Central memory CD8-positive, alpha-beta T cell (primary cell): Measurements from ENCODE around the gene FBXL17.

Experiments
- ATAC-seq: fragments of 150-1000 bp; cut with Tn5 transposase; replicated peaks from 2 replicates; pipeline ENCODE4 v1.10.0; 2022; ENCODE audit warnings: mild to moderate bottlenecking, moderate FRiP score, moderate number of reproducible peaks; ENCODE audit not compliant: poor library complexity, severe bottlenecking; ENCODE audit errors: extremely low read depth
- DNase-seq, 2 donors: peaks; one replicate each; pipeline ENCODE4 v3.0.0; 2021; ENCODE audit warnings: low spot score in 2 of 2
- H3K27ac Mint-ChIP-seq: one replicate; pipeline ENCODE4 v1.8.0; 2022; ENCODE audit warnings: low read depth, mild to moderate bottlenecking, moderate library complexity, mixed read lengths
- H3K27me3 Mint-ChIP-seq: one replicate; pipeline ENCODE4 v1.8.0; 2022; ENCODE audit warnings: mixed read lengths
- H3K36me3 Mint-ChIP-seq: one replicate; pipeline ENCODE4 v1.8.0; 2022; ENCODE audit warnings: mild to moderate bottlenecking, moderate library complexity, mixed read lengths; ENCODE audit not compliant: insufficient read depth
- H3K4me1 Mint-ChIP-seq: one replicate; pipeline ENCODE4 v1.8.0; 2022; ENCODE audit warnings: mixed read lengths
- H3K4me3 Mint-ChIP-seq: one replicate; pipeline ENCODE4 v1.8.0; 2022; ENCODE audit warnings: mild to moderate bottlenecking, moderate library complexity, mixed read lengths
- H3K9me3 Mint-ChIP-seq: one replicate; pipeline ENCODE4 v1.8.0; 2022; ENCODE audit warnings: mixed read lengths

The FBXL17 gene

DNA sequence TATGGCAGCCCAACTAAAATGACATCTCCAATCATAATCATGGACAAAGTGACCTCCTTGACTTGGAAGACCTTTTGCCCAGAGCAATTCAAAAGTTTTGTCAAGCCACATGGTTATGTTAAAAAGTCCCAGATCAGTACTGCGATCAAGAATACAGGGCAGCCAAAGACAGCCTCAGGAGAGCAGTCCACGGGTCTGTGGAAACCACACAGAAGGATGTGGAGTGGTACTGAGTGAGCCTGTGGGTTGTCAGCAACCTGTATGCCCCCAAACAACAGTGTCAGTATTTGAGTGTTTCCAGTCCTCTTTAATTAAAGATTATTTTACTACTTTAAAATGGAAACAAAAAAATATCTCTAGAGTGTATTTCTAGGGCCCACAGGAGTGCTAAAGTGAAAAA lies 365.8 kb downstream of the FBXL17 start:
- Mint-ChIP-seq H3K27me3 (no peaks in the 10 kb centered on the region), H3K36me3 (peaks cover 5% of the 10 kb centered on the region), H3K9me3 (no peaks in the 10 kb centered on the region), H3K4me1 (no peaks in the 10 kb centered on the region), H3K27ac (no peak overlapping the region), H3K4me3 (no peak overlapping the region)
- DNase-seq (no peak), ATAC-seq (no peak)

DNA sequence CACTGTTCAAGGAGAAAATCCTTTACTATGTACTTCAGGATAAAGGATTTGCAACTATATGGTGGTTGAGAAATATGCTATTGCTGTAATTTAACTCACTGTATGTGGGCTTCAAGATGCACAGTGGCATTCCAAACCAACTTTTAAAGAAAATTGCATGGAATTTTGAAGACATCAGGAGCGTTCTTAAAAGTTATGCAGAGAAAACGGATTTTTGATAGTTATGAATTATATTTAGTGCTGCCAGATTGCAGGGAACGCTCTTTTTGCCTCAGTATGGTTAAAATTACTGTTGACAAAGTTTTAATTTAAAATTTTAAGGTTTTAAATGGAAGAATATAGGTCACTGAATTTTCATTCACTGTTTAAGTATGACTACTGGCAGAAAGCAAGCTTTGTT lies 375.1 kb downstream of the FBXL17 start:
- ATAC-seq = no peak
- H3K27ac Mint-ChIP-seq = no peak overlapping the region
- H3K4me1 Mint-ChIP-seq = peaks cover 10% of the 10 kb centered on the region

DNA sequence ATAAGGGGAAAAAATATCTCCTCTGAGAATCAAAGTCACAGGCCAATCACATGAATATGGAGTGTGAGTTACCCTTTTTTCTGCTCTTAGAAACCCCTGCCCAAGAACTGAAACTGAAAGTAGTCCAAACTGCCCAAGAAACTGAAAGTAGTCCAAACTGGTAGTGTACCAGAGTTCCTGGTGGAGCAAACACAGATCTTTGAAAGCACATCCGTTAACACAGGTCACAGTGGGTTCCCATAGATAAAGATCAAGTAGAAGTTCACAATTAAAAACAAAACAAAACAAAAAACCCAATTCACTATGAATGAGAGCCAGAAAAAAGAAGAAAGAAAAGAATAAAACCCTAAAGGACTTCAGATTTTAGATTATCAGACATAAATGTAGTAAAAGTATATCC lies 378.7 kb downstream of the FBXL17 start:
- peaks cover 3% of the 10 kb centered on the region for H3K36me3 Mint-ChIP-seq

More for the DNA sequence above, 375.1 kb downstream of the FBXL17 start:
- Mint-ChIP-seq H3K9me3 (no peaks in the 10 kb centered on the region), H3K36me3 (peaks cover 1% of the 10 kb centered on the region), H3K27me3 (no peaks in the 10 kb centered on the region), H3K4me3 (no peak overlapping the region)
- no peak for DNase-seq

DNA sequence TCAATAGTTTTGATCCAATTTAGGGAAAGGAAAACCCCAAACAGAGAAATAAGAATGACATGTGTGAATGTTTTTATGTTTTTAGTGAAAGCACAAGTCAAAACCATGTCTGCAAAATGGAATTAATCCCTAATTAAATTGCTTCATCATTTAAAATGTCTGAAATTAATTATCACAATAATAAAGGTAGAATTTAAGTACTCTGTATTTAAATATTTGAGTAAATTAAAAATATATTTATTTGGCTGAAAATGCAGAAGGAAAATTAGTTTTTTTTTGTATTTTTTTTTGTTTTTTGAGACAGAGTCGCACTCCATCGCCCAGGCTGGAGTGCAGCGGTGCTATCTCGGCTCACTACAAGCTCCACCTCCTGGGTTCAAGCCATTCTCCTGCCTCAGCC lies 380.7 kb downstream of the FBXL17 start:
- Mint-ChIP-seq H3K36me3 (peaks cover 3% of the 10 kb centered on the region), H3K9me3 (no peaks in the 10 kb centered on the region), H3K27ac (no peak overlapping the region), H3K4me3 (no peak overlapping the region), H3K4me1 (peaks cover 10% of the 10 kb centered on the region), H3K27me3 (no peaks in the 10 kb centered on the region)
- ATAC-seq (no peak), DNase-seq (no peak)

More for the DNA sequence above, 378.7 kb downstream of the FBXL17 start:
- ATAC-seq (peak; percentile 65), DNase-seq (no peak)
- H3K4me1 Mint-ChIP-seq = peaks cover 10% of the 10 kb centered on the region
- peak overlapping the region; percentile 84 for H3K27ac Mint-ChIP-seq
- H3K4me3 Mint-ChIP-seq = peak overlapping the region; percentile 57
- H3K27me3 Mint-ChIP-seq = no peaks in the 10 kb centered on the region
- no peaks in the 10 kb centered on the region for H3K9me3 Mint-ChIP-seq

DNA sequence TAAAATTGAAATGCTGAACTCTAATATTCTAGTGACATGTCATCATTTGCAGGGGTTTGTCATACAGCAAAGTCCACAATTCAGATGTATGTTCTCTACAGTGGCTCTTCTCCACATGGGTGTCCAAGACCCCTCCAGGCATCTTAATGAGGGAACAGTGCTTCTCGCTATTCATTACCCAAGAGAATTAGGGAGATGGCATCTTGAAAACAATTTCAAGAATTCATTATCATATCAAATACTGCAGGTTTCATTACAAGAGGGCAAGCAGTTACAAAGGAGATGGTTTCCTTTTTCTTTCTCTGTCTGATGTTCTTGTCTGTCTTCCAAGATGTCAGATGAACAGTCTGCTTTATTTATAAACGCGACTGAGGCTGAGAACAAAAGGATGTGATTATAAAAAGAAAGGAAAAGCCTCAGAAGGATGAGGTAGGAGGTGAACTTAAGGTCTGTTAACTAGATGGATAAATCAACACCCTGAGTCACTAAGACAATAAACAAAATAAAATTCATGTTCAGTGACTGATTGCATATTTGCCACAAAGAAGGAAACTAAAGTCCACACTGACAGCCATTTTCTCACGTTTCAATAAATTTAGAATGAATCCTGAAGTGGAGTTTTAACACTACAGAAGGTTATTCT lies 384.4 kb downstream of the FBXL17 start:
- no peak for ATAC-seq
- no peaks in the 10 kb centered on the region for H3K27me3 Mint-ChIP-seq
- peaks cover 3% of the 10 kb centered on the region for H3K36me3 Mint-ChIP-seq
- no peaks in the 10 kb centered on the region for H3K9me3 Mint-ChIP-seq
- no peak overlapping the region for H3K4me3 Mint-ChIP-seq
- no peaks in the 10 kb centered on the region for H3K4me1 Mint-ChIP-seq
- H3K27ac Mint-ChIP-seq = no peak overlapping the region
- DNase-seq = no peak

DNA sequence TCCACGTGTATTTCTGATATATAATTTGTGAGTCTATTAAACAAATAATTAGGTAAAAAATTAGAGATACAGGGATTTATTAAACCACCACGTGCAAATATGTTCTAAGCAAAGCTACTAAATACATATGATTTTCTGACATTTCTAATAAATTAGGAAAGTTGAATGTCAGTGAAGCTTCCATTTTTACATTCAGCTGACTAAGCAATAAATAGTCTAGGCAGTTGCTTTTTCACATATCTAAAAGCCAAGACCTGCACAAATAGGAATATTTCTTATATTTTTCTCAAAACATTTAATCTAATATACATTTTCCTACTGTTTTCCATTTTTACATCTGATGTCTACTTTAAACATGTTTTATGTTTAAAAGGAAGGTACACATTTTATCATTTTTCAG lies 388.6 kb downstream of the FBXL17 start:
- no peak for ATAC-seq
- Mint-ChIP-seq H3K36me3 (no peaks in the 10 kb centered on the region), H3K4me1 (peaks cover 19% of the 10 kb centered on the region), H3K4me3 (no peak overlapping the region), H3K9me3 (no peaks in the 10 kb centered on the region), H3K27me3 (no peaks in the 10 kb centered on the region), H3K27ac (no peak overlapping the region)
- no peak for DNase-seq

DNA sequence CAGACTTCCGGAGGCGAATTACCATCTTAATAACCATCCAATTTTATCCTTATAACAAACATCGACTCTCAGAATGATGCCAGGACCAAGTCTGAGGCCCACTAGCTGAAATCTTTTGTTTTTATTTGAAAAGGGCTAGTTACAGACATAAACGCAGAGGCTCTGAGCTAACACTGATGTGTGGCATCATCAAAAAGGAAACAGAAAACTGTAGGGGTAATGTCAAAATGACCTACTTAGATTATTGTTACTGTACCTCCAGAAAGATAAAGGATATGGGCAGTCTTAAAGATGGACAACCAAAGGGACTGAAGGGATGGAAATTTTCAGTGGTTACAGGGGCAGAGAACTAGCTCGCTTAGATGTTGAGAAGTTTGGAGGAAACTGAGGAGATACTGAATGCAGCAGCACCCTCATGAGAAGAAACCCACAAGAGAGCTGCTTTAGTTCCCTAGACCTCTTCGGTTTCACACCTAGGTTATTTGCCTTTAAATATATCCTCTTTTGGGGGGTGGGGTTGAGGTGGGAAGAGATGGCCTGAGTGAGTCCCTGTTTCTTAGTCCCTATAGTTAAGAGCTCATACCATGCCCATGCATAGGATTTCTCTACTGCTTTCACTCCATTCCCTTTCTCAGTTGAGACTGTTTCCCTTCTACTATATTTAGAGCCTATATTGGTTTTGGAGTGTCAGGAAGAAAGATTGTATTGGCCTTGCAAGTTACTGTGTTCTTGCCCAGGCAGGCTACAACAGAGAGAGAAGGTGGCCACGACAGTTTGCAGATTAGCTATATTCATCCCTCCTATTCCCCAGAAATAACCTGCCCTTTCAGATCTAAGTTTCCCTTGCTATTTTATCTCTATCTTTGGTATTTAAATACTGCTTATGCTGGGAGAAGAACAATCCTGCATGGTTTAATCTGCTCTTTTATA lies 390.8 kb downstream of the FBXL17 start:
- Mint-ChIP-seq H3K4me3 (peak overlapping the region; percentile 16), H3K27ac (no peak overlapping the region), H3K9me3 (no peaks in the 10 kb centered on the region)

DNA sequence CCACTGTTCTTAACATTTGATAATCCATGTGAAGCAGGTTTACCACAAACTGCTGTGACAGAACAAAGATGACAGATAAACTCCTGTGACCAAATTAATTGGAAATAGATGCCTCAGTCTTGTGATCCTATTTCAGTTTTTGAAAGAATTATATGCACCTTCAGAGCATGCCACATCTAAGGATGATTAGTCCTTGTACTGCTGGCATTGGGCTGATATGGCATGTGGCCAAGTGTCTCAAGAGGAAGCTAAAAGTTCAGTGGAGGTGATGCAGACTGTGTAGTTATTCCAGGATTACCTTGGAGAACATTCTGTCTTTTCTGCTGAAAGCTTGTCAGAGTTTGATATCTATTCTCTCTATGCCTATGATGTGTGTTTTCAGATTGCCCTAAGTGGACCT lies 396.8 kb downstream of the FBXL17 start:
- no peak overlapping the region for H3K4me3 Mint-ChIP-seq
- no peak for ATAC-seq
- H3K9me3 Mint-ChIP-seq = no peaks in the 10 kb centered on the region
- H3K27me3 Mint-ChIP-seq = no peaks in the 10 kb centered on the region
- H3K36me3 Mint-ChIP-seq = no peaks in the 10 kb centered on the region
- H3K4me1 Mint-ChIP-seq = peaks cover 29% of the 10 kb centered on the region
- H3K27ac Mint-ChIP-seq = no peak overlapping the region
- no peak for DNase-seq

More for the DNA sequence above, 390.8 kb downstream of the FBXL17 start:
- Mint-ChIP-seq H3K27me3 (no peaks in the 10 kb centered on the region), H3K36me3 (no peaks in the 10 kb centered on the region), H3K4me1 (peaks cover 19% of the 10 kb centered on the region)
- peak; percentile 71 for ATAC-seq
- DNase-seq = no peak

DNA sequence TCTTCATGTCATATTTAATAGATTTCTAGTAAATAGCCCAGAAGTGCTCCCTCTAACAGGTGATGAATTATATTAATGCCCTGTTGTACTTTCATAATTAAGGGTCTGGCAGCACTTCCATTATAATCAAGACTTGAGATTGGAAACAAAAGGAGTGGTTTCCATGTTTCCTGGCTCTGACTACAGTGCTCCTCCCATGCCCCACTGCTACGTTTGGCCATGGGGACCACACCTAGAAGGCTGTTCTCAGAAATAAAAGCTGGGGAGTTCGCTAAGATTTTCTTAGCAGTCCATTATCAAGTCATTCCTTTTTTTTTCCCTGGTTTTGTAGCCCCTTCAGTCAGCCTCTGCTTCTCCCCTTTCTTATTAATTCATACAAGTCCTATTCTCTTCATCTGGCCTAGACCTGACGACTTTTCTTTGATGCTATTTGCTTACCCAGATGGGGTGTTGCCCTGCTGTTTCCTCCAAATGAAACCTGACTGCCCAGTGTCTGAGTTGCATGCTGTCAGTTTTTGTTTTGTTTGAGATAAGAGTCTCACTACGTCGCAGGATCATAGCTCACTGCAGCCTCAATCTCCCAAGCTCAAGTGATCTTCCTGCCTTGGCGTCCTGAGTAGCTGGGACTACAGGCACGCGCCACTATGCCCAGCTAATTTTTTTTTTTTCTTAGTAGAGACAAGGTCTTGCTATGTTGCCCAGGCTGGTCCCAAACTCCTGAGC lies 399.0 kb downstream of the FBXL17 start:
- no peak for DNase-seq
- Mint-ChIP-seq H3K4me3 (no peak overlapping the region), H3K4me1 (peaks cover 32% of the 10 kb centered on the region), H3K9me3 (no peaks in the 10 kb centered on the region), H3K27ac (no peak overlapping the region), H3K36me3 (no peaks in the 10 kb centered on the region), H3K27me3 (no peaks in the 10 kb centered on the region)
- no peak for ATAC-seq

DNA sequence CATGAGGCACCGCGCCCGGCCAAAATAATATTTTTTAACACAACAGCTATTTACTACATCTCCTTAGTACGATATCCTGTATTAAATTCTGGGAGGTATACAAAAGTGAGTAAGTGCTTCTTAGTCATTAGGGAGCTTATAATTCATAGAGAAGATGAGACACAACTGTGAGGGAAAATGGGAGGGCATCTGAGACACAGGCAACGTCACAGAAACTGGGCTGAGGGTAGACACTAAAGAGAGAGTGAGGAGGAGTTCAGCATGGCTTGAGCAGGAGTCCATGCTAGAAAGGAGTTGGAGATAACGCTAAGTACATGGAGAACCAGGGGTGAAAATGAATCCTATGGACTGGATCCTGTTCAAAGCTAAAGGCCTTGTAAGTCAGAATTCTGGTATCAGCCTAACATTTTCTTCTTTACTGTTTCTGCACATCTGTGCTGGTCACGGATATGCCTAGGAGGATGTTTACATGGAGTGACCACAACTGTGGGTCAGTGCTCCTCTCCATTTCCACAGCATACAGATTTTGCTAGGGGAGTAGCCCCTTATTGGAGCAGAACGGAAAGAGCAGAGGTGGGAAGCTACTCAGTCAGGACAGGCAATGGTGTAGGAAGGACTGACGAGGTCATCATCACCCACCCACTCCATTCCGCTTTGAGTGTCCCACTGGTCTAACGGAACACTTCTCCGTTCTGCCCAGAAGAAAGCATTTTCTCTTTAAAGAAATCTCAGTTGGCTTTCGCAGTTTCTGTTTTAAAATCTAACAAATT lies 400.8 kb downstream of the FBXL17 start:
- no peak for ATAC-seq
- H3K27ac Mint-ChIP-seq = no peak overlapping the region
- no peak overlapping the region for H3K4me3 Mint-ChIP-seq
- no peaks in the 10 kb centered on the region for H3K9me3 Mint-ChIP-seq
- no peaks in the 10 kb centered on the region for H3K27me3 Mint-ChIP-seq
- peaks cover 39% of the 10 kb centered on the region for H3K4me1 Mint-ChIP-seq
- no peaks in the 10 kb centered on the region for H3K36me3 Mint-ChIP-seq
- DNase-seq = no peak

DNA sequence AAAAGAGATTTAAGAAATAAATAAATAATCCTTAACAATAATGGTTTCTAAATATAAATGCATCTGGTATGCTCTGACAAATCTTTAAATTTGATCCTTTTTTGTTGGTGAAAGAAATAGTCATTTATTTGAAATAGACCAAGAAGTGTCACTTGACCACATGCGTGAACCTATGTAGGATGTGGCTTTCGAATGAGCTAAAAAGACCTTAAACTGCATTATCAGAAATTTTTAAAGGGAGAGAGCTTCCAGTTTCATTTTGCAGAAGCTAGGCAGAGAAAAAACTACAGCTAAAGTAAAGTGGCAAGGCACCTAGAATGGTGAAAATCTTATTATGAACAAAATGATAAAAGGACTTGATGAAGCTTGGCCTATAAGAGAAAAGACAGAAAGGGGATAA lies 402.0 kb downstream of the FBXL17 start:
- ATAC-seq = peak; percentile 75
- no peak for DNase-seq
- Mint-ChIP-seq H3K4me3 (peak overlapping the region; percentile 36), H3K27ac (no peak overlapping the region), H3K4me1 (peaks cover 39% of the 10 kb centered on the region), H3K27me3 (no peaks in the 10 kb centered on the region), H3K9me3 (no peaks in the 10 kb centered on the region), H3K36me3 (no peaks in the 10 kb centered on the region)

DNA sequence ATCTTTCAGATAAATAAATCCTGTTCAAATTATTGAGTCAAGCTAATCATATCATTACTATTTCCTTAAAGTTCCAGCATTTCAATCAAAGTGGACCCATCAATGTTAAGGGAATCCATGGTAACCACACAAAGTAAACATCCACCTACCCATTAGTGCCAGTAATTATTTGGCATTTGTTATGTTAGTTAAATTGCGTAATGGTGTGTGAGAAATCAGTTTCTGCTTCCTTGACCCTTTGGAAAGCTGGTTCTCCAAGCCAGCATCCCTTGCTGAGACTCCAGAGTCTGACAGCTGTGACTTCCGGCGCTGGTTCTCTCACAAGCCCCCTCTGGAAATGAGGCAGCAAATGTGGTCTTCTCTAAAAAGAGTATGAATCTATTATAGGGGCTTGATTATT lies 402.6 kb downstream of the FBXL17 start:
- ATAC-seq = no peak
- Mint-ChIP-seq H3K27me3 (no peaks in the 10 kb centered on the region), H3K27ac (no peak overlapping the region), H3K36me3 (no peaks in the 10 kb centered on the region), H3K4me1 (peaks cover 39% of the 10 kb centered on the region), H3K4me3 (no peak overlapping the region), H3K9me3 (no peaks in the 10 kb centered on the region)
- DNase-seq = no peak
